ENCODE results near the gene DERA.

DNA sequence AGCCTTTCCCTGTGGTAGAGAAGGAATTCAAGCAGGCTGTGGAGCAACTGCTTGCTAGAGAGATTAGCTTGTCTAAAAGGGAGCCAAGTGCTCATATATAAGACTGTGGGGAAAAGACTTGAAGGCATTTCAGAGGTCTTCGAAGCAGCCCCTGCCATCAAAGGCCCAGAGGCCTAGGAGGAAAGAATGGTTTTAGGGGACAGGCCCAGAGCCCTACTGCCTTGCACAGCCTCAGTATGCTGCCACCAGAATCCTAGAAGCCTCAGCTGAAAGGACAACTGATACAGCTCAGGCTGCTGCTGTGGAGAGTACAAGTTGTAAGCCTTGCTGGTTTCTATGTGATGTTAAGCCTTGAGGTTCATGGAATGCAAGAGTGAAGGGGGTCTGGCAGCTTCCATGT, 109.9 kb downstream of the DERA start:
- TF ChIP-seq, protein P1, sequence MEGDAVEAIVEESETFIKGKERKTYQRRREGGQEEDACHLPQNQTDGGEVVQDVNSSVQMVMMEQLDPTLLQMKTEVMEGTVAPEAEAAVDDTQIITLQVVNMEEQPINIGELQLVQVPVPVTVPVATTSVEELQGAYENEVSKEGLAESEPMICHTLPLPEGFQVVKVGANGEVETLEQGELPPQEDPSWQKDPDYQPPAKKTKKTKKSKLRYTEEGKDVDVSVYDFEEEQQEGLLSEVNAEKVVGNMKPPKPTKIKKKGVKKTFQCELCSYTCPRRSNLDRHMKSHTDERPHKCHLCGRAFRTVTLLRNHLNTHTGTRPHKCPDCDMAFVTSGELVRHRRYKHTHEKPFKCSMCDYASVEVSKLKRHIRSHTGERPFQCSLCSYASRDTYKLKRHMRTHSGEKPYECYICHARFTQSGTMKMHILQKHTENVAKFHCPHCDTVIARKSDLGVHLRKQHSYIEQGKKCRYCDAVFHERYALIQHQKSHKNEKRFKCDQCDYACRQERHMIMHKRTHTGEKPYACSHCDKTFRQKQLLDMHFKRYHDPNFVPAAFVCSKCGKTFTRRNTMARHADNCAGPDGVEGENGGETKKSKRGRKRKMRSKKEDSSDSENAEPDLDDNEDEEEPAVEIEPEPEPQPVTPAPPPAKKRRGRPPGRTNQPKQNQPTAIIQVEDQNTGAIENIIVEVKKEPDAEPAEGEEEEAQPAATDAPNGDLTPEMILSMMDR (IDR thresholded peaks at IDR 0.05), result no peak
- TF ChIP-seq, protein P2, sequence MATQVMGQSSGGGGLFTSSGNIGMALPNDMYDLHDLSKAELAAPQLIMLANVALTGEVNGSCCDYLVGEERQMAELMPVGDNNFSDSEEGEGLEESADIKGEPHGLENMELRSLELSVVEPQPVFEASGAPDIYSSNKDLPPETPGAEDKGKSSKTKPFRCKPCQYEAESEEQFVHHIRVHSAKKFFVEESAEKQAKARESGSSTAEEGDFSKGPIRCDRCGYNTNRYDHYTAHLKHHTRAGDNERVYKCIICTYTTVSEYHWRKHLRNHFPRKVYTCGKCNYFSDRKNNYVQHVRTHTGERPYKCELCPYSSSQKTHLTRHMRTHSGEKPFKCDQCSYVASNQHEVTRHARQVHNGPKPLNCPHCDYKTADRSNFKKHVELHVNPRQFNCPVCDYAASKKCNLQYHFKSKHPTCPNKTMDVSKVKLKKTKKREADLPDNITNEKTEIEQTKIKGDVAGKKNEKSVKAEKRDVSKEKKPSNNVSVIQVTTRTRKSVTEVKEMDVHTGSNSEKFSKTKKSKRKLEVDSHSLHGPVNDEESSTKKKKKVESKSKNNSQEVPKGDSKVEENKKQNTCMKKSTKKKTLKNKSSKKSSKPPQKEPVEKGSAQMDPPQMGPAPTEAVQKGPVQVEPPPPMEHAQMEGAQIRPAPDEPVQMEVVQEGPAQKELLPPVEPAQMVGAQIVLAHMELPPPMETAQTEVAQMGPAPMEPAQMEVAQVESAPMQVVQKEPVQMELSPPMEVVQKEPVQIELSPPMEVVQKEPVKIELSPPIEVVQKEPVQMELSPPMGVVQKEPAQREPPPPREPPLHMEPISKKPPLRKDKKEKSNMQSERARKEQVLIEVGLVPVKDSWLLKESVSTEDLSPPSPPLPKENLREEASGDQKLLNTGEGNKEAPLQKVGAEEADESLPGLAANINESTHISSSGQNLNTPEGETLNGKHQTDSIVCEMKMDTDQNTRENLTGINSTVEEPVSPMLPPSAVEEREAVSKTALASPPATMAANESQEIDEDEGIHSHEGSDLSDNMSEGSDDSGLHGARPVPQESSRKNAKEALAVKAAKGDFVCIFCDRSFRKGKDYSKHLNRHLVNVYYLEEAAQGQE (IDR thresholded peaks at IDR 0.05; ENCODE audit: insufficient read depth in 1 of 2, low read depth in 2 of 2, low read length in 1 of 2), result no peak
- TF ChIP-seq POLR2AphosphoS5 (IDR thresholded peaks at IDR 0.05; ENCODE audit: low read depth, low read length), result no peak

Measured in Panc1 (cell line).